GM10248 (cell line): Measurements from ENCODE around the gene GAL.
"Not testable (repeated sequence)": the region's sequence is repeated elsewhere in the genome, so short reads cannot be mapped to it uniquely, and the experiment has no call there.

Source experiments
- CTCF ChIA-PET: fragments of 300-600 bp; sonication (Branson Sonifier 250); formaldehyde crosslinking; extraction: SDS; loops from one replicate; lab custom pipeline; 2021; ENCODE audit warnings: antibody characterized with exemption; lab: Yijun Ruan, JAX
- POLR2A ChIA-PET: fragments of 350-650 bp; sonication (Branson Sonifier 250); formaldehyde crosslinking; extraction: SDS; loops from one replicate; lab custom pipeline; 2020; ENCODE audit warnings: antibody characterized with exemption; lab: Yijun Ruan, JAX
- DNase-seq: peaks from one replicate; pipeline ENCODE4 v3.0.0; 2012; ENCODE audit errors: extremely low spot score
- CTCF ChIP-seq: IDR thresholded peaks from 2 replicates; pipeline ENCODE4 v1.5.1; 2012; ENCODE audit warnings: mild to moderate bottlenecking, low read depth; ENCODE audit errors: extremely low read depth, missing control alignments, control extremely low read depth

The GAL gene

GRCh38 chr11:68684385-68685356 is at the start of gene GAL:
Gene GAL (plus strand): TSS chr11:68684544. CDS start chr11:68684924, 380 bp downstream.
- DNase-seq, result no peak
- no peak for TF ChIP-seq CTCF
- ChIA-PET CTCF (no interaction called here), POLR2A (no interaction called here)

- POLR2A ChIA-PET, CTCF ChIA-PET: not testable (repeated sequence)
Measured at GRCh38 chr11:68634606-68635005, 49.7 kb upstream of the GAL start.

GRCh38 chr11:68635172-68635571 is 49.2 kb upstream of the GAL start:
- CTCF ChIA-PET, POLR2A ChIA-PET, DNase-seq: not testable (repeated sequence)

More at GRCh38 chr11:68634606-68635005, 49.7 kb upstream of the GAL start:
- not testable (repeated sequence) for DNase-seq

- DNase-seq, CTCF ChIA-PET, POLR2A ChIA-PET: not testable (repeated sequence)
Measured at GRCh38 chr11:68635883-68636282, 48.5 kb upstream of the GAL start.

GRCh38 chr11:68639322-68639721 is 45.0 kb upstream of the GAL start:
- CTCF ChIA-PET, POLR2A ChIA-PET: not testable (repeated sequence)

GRCh38 chr11:68641880-68642279 is 42.5 kb upstream of the GAL start:
- ChIA-PET CTCF (no interaction called here), POLR2A (no interaction called here)
- TF ChIP-seq CTCF, result no peak
- DNase-seq, result no peak

More at GRCh38 chr11:68639322-68639721, 45.0 kb upstream of the GAL start:
- DNase-seq, result not testable (repeated sequence)

- CTCF ChIA-PET, result no interaction called here
- TF ChIP-seq CTCF, result no peak
- DNase-seq, result no peak
- POLR2A ChIA-PET, result no interaction called here
Measured at GRCh38 chr11:68643585-68643984, 40.8 kb upstream of the GAL start.

GRCh38 chr11:68646832-68647231 is 37.5 kb upstream of the GAL start:
- POLR2A ChIA-PET, result no interaction called here
- DNase-seq, result no peak
- CTCF ChIA-PET, result interaction anchor here (1.0 to 1.3 kb wide), 2 partner anchors 14 to 34 kb away, joined by 3 read pairs; no protein-coding TSS in a partner anchor
- TF ChIP-seq CTCF, result no peak
